ENCODE results near the gene ILDR2.

ILDR2 gene

DNA sequence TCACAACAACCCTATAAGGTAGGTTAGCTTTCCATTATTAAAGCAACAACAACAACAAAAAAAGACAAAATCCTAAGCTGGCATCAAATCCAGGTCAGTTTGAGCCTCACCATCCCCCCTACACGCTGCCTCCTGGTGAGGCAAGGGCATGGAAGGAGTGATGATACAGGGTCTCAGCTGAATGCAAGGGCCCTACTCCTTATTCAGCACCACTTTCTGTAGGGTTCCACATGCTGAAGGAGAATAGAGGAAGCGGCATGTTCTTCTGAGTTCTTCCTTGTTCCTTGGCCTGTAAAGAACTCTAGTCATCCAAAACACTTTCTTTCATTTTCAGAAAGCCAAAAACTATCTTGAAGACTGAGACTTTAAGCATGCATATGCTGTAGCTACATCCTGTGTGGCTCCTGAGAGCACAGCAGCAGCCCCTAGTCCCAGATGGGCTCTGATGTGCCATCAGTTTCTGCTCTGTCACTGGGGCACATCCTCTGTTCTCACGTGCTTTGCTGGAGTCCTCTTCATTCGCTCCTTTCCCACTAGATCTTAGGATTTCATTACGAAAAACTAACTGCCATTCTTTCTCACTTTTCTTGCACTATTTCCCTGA lies 6.2 kb downstream of the ILDR2 start:
- no peak for DNase-seq

DNA sequence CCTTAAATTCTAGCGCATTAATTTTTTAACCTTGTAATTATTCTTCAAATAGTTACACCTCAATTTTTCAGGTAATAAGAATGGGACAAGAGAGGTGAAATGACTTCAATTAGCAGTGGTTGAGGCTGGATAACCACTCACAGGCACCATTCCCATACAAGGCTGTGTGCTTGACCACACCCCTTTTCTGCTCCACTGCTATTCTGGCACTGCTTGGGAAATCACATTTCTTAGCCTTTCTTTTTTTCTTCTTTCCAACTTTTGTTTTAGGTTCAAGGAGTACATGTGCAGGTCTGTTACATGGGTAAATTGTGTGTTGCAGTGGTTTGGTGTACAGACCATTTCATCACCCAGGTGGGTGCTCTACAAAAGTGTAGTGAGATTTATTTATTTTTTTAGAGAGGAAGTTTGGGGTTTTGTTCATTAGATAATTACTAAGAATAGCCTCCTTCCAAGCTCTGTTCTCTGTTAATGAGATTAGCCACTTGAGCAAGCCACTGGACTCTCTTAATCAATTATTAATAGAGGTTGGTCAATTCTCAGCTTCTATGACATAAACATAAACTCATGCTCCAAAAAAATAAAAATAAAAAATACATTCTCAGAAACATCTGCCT lies 14.4 kb downstream of the ILDR2 start:
- no peak for DNase-seq

DNA sequence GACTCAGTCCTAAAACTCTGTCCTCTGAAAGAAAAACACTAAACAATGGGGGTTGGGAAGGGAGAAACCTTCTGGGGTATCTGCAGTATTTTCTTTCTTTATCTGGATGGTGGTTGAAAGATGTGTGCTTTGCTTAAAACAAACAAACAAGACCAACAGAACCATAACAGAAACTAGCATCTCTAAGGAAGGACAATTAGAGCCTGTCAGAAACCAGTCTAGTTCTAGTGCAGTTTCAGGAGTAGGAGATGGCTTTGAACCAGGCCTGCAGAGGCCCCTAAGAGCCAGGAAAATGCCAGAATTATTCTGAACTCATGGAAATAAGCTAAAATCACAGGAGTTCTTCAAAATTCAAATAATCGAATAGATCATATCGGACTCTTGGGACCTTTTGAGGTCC lies 18.5 kb downstream of the ILDR2 start:
- no peak for DNase-seq

DNA sequence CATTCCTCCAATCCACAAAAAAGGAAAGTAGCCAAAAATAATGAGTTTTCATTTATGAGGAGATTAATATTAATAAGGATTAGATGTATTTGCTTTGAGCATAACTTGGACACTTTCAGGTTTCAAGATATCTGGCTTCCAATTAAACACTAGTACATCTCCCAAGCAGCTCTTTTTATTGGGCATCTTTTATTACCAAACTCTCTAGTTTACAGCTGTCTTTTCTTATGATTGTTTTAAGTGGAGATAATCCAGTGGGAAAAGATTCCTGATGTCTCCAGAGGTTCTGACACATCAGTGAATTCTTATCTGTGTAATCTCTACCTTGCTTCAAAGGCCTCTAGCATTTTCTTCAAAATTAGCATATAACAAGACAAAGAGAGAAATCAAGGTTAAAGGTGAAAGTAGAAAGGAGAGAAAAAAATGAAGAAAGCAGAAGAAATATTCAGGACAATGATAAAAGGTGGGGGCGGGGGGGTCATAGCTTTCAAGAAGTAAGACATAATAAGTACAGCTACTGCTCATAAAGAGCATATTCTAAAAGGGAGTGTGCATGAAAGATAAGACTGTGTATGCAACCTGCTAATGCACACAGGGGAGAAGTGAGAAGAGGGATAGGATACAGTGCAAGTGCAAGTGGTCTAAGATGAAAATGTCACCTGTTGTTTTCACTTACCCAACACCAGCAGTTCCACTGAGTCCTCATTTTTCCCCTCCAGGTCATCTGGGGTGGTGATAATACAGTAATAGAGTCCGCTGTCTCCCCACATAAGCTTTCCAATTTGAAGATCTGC lies 19.1 kb downstream of the ILDR2 start:
- no peak for DNase-seq

DNA sequence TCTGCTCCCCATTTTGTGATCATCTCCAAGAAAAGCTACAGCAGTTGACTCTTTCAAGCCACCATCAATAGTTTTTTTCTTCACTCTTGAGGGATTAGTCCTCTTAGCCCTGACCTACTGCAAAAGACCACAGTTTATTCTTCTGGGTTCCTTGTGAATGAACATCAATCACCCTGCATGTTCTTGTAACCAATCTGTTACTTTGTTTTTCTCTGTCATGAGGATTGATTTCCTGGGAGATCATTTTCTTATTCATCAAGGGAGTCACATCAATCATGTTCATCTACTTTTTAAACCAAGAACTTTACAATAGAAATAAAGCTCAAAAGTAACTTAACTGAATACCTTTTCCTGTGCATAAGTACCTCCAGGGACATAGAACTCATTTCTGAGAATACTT lies 21.8 kb downstream of the ILDR2 start:
- no peak for DNase-seq

DNA sequence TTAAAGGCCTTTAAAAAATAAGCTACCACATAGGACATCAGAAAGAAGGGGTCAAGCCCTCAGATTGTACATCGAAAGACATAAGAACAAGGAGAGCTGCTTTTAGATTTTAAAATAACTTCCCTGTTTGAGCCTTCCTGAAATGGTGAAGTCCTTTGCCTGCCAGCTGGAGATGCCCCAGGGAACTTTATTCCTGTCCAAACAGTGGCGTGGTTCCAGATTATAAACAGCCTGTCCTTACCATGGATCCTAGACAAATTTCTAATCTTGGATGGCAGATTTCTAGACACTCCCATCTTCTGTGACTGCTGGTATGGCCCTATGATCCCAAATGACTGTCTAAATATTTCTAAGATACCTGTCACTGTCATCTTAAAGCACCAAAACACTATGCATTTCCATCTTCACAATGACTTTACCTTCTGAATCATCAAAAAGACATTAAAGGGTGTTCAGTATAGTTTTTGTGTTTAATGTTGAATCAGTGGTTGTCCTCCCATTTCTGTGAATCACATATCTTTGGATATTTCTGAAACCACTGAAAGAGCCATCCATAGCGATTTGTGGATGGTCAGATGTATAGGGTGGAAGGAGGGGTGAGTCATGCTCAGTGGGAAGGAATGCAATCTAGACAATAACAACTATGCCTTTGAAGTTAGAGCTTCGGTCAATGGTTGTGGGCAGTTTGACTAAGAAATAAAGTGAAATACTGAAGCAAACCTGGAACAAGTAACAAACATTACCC lies 23.2 kb downstream of the ILDR2 start:
- DNase-seq = no peak

DNA sequence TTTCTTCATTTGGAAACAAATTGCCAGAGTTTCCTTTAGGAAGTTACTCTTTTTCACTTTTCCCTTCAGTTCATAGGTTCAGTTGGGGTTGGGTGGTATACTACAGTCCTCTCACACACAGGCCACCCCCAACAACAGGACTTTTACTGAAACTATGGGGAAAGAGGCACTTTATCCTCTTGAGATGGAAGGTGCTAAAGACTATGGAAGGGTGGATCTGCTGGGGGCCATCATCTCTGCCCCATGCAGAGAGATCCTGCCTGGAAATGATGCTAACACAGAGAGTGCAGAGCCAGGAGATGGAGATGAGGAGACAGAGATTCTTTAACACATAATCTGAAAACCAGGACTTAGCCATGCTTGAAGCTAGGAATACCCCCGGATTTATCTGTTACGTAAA lies 24.3 kb downstream of the ILDR2 start:
- no peak for DNase-seq

DNA sequence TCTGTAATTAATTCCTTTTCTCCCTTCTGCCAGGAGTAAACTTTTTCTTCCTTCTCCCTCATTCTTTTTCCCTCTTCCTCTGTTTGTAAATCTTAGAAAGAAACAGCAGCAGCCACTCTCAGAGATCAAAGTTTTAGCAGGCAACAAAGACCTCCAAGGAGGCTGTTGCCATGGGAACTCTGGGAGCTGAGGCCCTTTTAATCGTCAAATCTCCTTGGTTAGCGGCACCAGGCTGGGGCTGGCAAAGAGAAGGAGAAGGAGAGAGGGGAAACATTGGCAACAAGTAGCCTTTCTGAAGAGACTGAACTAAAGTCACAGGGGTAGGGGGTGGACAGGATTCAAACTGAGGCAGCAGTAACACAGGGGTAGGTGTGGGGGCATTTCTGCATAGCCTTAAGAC lies 25.2 kb downstream of the ILDR2 start:
- DNase-seq = no peak

DNA sequence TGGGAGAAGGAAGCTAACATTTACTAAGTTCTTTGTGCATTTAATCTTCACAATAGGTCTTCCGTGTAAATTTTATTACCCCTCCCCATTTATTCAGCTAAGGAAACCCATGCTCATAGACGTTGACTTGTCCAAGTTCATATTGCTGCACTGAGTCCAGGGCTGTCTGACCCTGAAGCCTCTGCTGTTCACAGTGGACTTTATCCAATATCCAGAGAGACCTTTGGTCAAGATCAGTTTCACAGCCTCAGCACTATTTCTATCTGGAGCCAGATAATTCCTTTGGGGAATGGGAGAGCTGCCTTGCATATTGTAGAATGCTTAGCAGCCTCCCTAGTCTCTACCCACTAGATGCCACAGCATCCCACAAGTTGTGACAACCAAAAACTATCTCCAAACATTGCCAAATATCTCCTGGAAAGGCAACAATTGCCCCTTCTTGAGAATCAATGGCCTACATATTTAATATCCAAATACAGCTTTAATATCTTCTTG lies 26.4 kb downstream of the ILDR2 start:
- DNase-seq = no peak

DNA sequence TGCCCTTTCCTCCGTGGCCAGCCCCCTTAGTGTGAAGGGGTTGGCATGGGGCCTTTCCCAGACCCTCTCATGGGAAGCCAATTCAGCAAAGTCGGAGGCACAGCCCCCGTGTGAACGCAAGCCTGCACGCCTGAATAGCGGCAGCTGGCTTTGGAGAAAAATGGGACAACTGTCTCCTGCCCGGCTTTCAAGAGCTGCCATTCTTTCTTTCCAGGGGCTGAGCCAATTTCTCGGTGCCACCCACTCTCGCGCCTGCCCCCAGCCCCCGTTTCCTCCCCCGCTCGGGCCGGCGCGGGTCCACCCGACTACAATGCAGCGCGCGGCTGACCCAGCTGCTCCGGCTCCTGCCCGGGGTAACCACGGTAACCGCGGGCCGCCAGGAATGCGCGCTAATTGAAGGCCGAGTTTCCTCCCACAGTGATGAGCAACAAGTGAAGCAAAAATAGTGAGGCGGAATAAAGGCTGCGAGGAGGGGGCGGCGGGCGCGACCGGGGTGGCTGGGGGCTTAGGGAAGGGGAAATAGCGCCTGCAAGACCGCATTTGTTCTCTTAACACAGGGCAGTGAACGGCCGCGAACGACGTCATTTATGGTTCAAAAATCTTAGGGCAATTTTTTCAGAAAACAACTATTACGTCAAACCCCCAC lies 27.8 kb downstream of the ILDR2 start:
- DNase-seq = peak in 1 of 2 donors; percentile 11

DNA sequence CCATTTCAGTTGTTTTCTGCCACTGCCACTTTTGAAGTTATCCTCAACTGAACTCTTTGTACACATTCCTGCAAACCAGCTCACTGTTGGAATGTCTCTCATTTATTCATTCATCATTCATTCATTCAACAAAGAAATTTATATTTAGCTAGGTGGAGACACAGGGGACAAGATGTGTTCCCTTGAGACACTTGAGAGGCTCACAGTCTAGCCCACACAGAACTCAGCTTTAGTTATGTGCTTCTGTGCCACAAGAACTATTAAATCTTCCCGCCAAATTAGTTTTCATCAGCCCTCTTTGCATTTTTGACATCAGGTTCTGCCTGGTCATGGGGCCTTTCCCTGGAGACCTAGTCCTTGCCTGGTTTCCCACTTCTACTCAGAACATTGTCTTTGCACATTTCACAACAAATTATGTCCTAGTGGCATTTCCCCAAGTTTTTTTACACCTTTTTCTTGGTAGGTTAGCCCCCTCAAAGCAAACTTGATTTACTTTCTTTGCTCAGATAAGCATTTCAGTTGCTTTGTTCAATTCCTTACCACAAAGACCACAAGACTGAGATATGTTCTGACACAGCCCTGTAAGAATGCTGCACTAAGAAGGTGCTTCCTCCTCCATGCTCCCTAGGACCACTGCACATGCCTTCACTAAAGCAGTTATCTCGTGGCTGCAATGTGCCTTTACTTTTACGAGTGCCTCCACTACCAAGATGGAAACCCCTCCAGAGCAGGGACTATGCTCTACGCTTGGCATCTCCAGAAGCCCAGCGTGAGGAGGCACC lies 31.0 kb downstream of the ILDR2 start:
- DNase-seq = no peak

DNA sequence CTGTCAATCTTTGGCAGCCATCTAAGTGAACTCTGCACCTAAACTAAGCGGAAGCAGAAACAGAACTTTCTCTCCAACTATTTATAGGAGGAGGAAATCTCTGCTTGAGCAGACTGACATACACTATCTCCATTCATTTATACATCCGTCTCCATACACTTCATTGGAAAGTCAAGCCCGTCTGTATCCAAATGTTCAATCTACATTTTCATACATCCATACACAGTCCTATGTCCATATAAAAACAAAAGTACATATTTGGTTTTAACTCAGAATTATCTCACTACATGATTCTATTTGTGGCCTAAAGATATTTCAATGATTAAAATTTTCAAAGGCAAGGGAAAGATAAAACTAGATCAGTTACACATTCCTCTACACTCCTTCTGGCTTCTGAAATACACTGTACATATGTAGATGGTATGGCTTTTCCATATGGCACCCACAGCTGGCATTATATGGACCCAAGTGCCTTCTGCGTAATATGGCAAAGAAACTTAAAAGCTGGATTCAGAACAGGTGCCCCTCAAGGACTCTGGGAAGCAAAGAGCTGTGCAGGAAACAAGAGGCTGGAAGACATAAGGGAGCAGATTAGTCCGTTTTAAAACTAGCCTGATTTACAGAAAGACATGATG lies 35.5 kb downstream of the ILDR2 start:
- DNase-seq = no peak

DNA sequence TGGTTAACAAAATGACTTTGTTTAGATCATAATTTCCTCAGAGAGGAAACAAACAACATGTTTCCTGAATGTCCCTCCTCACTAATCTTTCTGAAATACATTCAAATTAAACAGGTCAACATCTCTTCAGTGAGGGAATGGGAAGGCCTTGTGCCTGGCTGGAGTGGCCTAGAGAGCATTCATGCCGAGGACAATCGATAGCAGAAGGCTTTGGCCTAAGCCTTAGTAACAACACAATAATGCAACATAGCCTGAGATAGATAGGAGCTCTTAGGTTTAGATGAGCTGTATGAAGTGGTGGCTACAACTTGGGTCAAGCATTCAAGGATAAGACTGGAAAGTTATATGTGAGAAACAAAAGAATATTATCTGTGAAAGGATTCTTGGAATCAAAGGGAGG lies 37.4 kb downstream of the ILDR2 start:
- no peak for DNase-seq

DNA sequence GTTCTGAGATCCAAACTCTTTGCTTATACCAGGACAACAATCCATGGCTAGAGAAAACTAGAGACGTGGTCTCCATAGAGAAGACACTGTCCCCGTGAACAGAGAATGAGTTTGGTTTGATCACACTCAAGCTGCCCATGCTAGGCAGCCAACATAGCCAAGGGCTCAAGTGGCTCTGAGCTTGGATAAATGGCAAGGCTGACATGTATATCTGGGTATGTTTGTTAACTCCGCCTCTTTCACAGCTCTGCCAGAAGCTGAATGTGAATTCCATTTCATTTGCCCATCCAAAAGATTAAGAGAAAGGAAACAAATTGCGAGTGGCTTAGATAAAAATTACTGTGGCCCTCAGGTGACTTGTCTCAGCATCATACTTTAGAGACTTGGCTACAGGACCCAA lies 38.0 kb downstream of the ILDR2 start:
- no peak for DNase-seq

DNA sequence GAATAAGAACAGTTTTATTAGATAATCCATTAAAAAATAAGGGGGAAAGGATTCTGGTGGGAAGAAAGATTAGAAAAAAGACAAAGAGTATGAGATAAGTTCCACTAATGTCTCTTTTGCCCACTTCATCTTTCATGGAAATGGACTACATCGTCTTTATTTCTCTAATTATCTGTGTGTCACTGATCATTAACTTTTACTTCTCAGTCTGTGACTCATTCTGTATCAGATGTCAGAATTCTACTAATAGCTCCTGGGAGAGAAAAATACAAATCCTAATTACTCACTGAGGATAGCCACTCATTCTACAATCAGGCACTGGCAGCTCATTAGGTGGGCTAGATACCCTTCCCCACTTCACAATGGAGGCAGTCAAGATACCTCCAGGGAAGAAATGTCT lies 41.7 kb downstream of the ILDR2 start:
- DNase-seq = no peak

DNA sequence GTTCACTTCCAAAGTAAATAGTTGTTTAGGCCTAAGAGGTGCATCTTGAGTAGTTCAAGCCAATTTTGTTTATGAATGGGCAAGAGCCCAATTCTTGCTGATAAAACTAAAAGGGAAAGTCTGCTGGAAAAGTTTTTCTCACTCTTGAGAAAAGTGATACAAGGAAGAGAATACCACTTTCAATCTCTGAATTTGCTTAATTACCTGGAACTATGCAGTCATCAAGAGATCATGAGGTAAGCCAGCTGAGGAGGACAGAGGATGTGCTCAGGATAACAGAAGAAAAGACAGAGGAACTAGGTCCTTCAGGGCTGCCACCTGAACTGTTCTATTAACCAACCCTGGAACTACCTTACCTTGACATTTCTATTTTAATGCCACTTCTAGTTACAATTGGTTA lies 42.2 kb downstream of the ILDR2 start:
- DNase-seq = no peak

DNA sequence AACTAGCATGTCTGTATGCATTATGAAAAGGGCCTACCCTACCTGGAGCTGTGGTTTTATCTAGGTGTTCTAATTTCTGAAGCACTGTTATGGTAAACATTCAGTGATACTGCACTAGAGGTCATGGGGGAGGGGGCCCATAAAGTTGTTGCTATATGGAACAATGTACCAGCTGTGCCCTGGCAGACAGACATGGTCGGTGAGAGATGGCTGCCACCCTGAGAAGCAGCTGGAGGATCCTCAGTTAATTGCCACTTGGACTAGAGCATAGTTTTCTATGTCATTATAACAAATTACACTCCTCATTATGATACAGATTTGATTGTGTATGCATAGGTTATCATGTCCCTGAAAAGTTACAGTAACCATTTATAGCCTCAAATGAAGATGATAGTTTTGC lies 45.4 kb downstream of the ILDR2 start:
- no peak for DNase-seq

DNA sequence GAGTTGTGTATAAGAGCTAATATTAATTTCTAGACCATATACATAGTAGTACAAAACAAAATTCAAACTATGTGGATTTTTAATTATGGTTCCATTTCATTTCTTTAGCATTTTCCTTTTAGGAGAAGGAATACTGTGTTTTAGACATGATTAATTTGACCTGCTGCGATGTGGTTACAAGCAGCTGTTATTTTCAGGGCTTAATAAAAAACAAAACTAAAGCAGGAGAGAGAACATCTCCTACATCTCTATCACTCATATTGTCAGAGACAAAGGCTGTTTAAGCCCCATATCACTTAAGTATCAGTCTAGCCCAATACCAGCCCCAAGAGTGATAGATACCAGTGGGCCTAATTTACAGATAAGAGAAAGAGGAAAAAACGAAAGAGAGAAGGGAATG lies 47.6 kb downstream of the ILDR2 start:
- DNase-seq = no peak

DNA sequence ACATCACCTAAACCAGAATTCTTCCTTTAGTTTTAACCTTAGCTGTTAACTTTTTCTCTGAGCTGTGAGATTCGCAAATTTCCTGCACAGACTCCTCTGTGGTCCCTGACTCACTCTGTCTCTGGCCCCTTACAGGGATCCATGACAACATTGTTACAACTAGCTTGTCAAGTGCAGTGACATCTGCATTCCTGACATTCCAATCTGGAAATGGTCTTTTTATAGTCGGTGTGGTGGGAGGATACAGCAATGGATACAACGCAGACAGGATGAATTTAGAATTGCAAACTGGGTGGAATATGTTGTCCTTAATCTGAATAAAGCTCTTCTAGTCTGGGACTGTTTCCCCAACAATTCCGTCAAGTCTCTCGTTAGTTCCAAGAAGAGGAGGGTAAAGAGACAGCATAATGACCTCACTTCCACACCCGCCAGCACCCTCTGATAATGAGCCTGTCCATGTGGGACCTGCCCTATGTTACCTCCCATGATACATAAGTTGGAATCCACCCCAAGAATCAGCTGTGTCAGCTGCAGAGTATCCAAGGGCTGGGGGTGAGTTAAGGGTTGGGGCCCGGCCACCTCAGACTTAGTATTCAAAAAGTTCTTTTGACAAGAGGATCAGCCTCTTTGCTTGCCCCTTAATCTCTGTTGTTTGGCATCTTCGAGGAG lies 49.4 kb downstream of the ILDR2 start:
- no peak for DNase-seq

DNA sequence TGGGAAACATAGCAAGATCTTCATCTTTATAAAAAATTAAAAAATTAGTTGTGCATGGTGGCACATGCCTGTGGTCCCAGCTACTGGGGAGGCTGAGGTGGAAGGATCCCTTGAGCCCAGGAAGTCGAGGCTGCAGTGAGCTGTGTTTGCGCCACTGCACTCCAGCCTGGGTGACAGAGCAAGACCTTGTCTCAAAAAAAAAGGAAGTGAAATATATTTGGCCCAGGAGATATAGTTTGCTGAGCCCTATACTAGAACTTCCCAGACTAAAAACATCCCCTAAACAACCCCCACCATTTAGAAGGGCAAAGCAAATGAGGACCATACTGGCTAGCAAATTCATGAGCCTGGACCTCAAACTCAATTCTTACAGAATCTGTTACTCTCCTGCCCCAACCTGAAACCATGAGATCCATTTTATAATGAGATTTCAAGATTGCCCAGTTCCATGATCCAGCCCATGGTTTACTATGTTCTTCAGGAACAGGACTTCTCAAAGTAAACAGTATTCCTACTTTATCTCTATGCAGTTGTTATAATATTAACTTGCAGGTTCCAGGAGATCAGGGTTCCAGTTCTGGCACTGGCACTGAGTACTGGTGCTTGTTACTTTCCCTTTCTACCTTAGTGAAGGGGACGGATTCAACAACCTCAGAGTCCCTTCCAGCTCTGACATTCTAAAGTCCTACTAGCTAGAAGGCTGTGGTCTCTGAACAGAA lies 50.4 kb downstream of the ILDR2 start:
- no peak for DNase-seq

Measured in stimulated activated CD4-positive, alpha-beta T cell treated with anti-CD3 and anti-CD28 coated beads, Interleukin-2, amount 100 ng/mL, for 24 hours (primary cell).